ENCODE results near the gene TRIM5. TPM values are rescaled to one million over a fixed set of nuclear protein-coding genes. Genes with fewer than 3 reads are reported as not detected.

TRIM5 gene
- total RNA-seq, 1 experiment from 2014 or later = 21.5 TPM

DNA sequence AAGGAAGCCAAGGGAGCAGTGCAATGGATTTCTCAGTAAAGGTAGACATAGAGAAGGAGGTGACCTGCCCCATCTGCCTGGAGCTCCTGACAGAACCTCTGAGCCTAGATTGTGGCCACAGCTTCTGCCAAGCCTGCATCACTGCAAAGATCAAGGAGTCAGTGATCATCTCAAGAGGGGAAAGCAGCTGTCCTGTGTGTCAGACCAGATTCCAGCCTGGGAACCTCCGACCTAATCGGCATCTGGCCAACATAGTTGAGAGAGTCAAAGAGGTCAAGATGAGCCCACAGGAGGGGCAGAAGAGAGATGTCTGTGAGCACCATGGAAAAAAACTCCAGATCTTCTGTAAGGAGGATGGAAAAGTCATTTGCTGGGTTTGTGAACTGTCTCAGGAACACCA, 11.3 kb upstream of the TRIM5 start:
- Histone ChIP-seq H2BK15ac (ENCODE audit: low read depth, low read length) (no peak overlapping the region), H3K9ac (ENCODE audit: extremely low read depth, insufficient read length, low read length) (no peak overlapping the region), H3K14ac (ENCODE audit: insufficient read depth, low read length) (no peak overlapping the region), H4K8ac (replicated peaks; ENCODE audit: insufficient read length, low read depth, low read length) (no peak overlapping the region), H3K23ac (ENCODE audit: insufficient read length, low read depth, low read length) (no peak overlapping the region), H3K4me1 (ENCODE audit: insufficient read depth, low read length) (no peaks in the 10 kb centered on the region), H4K20me1 (ENCODE audit: control insufficient read depth, insufficient read depth, insufficient read length) (no peaks in the 10 kb centered on the region), H3K27ac (ENCODE audit: insufficient read length, low read depth, low read length) (no peak overlapping the region), H3K79me1 (ENCODE audit: insufficient read depth, low read depth, low read length, poor library complexity, severe bottlenecking) (no peaks in the 10 kb centered on the region), H3K9me3 (ENCODE audit: control insufficient read depth, low read depth, low read length) (no peaks in the 10 kb centered on the region), H3K79me2 (ENCODE audit: insufficient read depth, low read length) (peaks cover 3% of the 10 kb centered on the region; the same call in 1 of the 2 replicates), H3K18ac (ENCODE audit: insufficient read length, low read depth, low read length) (no peak overlapping the region), H3T11ph (ENCODE audit: low read length) (no peak overlapping the region), H2BK5ac (ENCODE audit: insufficient read length, low read length) (no peak overlapping the region), H4K5ac (ENCODE audit: insufficient read length, low read depth, low read length) (no peak overlapping the region), H2BK12ac (ENCODE audit: insufficient read length, low read depth, low read length) (no peak overlapping the region), H2AK5ac (ENCODE audit: insufficient read length, low read length) (no peak overlapping the region), H2AFZ (ENCODE audit: low read length) (no peak overlapping the region), H3K23me2 (ENCODE audit: insufficient read length, low read depth, low read length, poor library complexity, severe bottlenecking) (no peaks in the 10 kb centered on the region), H4K91ac (ENCODE audit: insufficient read length, low read depth, low read length) (no peak overlapping the region), H3K4ac (ENCODE audit: low read depth, low read length) (no peak overlapping the region), H2BK120ac (ENCODE audit: low read depth, low read length, poor library complexity, severe bottlenecking) (no peak overlapping the region), H3K27me3 (ENCODE audit: insufficient read depth, low read length) (no peaks in the 10 kb centered on the region), H3K56ac (ENCODE audit: insufficient read length, low read depth, low read length) (no peak overlapping the region), H3K4me2 (ENCODE audit: insufficient read depth, insufficient read length, low read length) (no peak overlapping the region), H2BK20ac (ENCODE audit: low read depth, low read length, poor library complexity, severe bottlenecking) (no peak overlapping the region)
- no peak for DNase-seq
- TF ChIP-seq, protein P1, sequence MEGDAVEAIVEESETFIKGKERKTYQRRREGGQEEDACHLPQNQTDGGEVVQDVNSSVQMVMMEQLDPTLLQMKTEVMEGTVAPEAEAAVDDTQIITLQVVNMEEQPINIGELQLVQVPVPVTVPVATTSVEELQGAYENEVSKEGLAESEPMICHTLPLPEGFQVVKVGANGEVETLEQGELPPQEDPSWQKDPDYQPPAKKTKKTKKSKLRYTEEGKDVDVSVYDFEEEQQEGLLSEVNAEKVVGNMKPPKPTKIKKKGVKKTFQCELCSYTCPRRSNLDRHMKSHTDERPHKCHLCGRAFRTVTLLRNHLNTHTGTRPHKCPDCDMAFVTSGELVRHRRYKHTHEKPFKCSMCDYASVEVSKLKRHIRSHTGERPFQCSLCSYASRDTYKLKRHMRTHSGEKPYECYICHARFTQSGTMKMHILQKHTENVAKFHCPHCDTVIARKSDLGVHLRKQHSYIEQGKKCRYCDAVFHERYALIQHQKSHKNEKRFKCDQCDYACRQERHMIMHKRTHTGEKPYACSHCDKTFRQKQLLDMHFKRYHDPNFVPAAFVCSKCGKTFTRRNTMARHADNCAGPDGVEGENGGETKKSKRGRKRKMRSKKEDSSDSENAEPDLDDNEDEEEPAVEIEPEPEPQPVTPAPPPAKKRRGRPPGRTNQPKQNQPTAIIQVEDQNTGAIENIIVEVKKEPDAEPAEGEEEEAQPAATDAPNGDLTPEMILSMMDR (conservative IDR thresholded peaks at IDR 0.05) = no peak
- Mint-ChIP-seq H3K27ac (peak overlapping the region in 2 of 3 experiments; percentile 10 to 11; a peak in 2 of 7 replicates), H3K9me3 (no peaks in the 10 kb centered on the region), H3K4me3 (no peak overlapping the region), H3K4me1 (peaks cover 9 to 23% of the 10 kb centered on the region in 2 experiments; a peak in 3 of 4 replicates), H3K27me3 (ENCODE audit: low read depth) (no peaks in the 10 kb centered on the region), H3K36me3 (ENCODE audit: insufficient read depth in 1 of 3, low read depth in 3 of 3) (peaks cover 0 to 71% (median 46%) of the 10 kb centered on the region in 3 experiments; a peak in 5 of 7 replicates)
- no CpG with 5 or more reads among the region's 2 CpGs for WGBS (ENCODE audit: extremely low coverage, insufficient read length, low lambda C conversion rate)
